Astrocyte of the spinal cord (primary cell): Measurements from ENCODE around the gene PSTPIP2.

Experiments used
- DNase-seq: peaks from one replicate; pipeline ENCODE4 v3.0.0; 2011; ENCODE audit warnings: low read depth, low spot score
- H3K4me3 ChIP-seq: 2 replicates; pipeline ENCODE4 v1.5.1; 2011; ENCODE audit warnings: low read depth, mild to moderate bottlenecking, low read length, moderate library complexity
- CTCF ChIP-seq: IDR thresholded peaks from 2 replicates; pipeline ENCODE4 v1.5.1; 2012; ENCODE audit warnings: low read depth, mild to moderate bottlenecking, low read length, inconsistent platforms
- in situ Hi-C: cut with HindIII; loops from 2 replicates; pipeline ENCODE4 v1.10.0; 2017; ENCODE audit warnings: low sequenced_read_pairs

PSTPIP2 gene

GRCh38 chr18:45958730-45959129 is 113.3 kb downstream of the PSTPIP2 start:
- no peak for TF ChIP-seq CTCF
- no peak overlapping the region for H3K4me3 ChIP-seq
- no peak for DNase-seq
- in situ Hi-C loops, result no loop called here

GRCh38 chr18:45958027-45958426 is 114.0 kb downstream of the PSTPIP2 start:
- DNase-seq, result no peak
- in situ Hi-C loops, result no loop called here
- TF ChIP-seq CTCF, result no peak
- no peak overlapping the region for H3K4me3 ChIP-seq

GRCh38 chr18:45957100-45957499 is 115.0 kb downstream of the PSTPIP2 start:
- peak; percentile 77 for DNase-seq
- H3K4me3 ChIP-seq, result no peak overlapping the region
- TF ChIP-seq CTCF, result no peak
- in situ Hi-C loops, result no loop called here

- H3K4me3 ChIP-seq, result no peak overlapping the region
- TF ChIP-seq CTCF, result no peak
- in situ Hi-C loops, result no loop called here
- peak; percentile 88 for DNase-seq
These were observed 117.8 kb downstream of the PSTPIP2 start for GRCh38 chr18:45954070-45954934.

- no peak overlapping the region for H3K4me3 ChIP-seq
- DNase-seq, result peak; percentile 75
- no peak for TF ChIP-seq CTCF
- in situ Hi-C loops, result no loop called here
These were observed 120.9 kb downstream of the PSTPIP2 start for GRCh38 chr18:45951016-45951714.

GRCh38 chr18:45945669-45946068 is 126.4 kb downstream of the PSTPIP2 start:
- no peak for DNase-seq
- TF ChIP-seq CTCF, result no peak
- in situ Hi-C loops, result no loop called here
- no peak overlapping the region for H3K4me3 ChIP-seq
